NCI-H1092 treated with DMSO at 0.1 percent for 48 hours (cell line): ENCODE results near the gene FAM209B.
"Not testable (repeated sequence)": the region's sequence is repeated elsewhere in the genome, so short reads cannot be mapped to it uniquely, and the experiment has no call there.

ENCODE experiments used
- DNase-seq: peaks from one replicate; lab custom pipeline; 2025; lab: John Stamatoyannopoulos, UW

The FAM209B gene

DNA sequence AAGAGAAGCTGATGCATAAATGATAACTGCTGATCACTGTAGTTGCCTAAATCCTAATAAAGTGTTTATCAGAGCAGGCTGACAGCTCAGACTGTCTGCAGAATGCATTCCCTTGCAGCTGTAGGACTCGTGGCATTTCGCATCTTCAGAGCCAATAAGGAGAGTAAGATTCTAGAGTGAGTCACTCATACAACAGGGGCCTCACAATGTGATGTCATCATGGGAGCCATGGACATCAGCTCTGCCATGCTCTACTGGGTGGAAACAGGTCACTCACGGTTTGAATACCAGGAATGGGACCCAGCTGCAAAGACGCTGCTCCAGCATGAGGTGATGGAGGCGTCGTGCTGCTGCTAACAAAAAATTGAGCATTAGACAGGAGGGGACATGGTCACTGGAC is 7.4 kb downstream of the FAM209B start:
- DNase-seq, result no peak

DNA sequence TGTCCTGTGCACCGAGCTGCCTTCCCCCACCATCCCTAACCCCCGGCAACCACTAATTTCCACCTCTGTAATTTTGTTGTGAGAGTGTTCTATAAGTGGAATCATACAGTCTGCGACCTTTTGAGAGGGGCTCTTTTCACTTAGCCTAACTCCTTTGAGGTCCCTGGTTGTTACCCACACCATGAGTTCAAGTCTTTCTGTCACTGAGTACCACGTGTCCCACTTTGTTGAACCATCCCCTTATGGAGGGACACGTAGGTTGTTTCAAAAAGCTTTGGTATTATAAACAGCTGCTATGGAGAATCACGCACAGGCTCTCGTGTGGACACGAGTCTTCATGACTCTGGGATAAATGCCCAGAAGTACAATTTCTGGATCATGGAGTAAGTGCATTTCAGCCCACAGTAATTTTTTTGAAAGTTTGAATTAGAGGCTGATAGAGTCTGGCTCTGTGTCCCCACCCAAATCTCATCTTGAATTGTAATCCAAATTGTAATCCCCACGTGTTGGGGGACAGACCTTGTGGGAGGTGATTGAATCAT is 9.5 kb downstream of the FAM209B start:
- DNase-seq, result no peak

DNA sequence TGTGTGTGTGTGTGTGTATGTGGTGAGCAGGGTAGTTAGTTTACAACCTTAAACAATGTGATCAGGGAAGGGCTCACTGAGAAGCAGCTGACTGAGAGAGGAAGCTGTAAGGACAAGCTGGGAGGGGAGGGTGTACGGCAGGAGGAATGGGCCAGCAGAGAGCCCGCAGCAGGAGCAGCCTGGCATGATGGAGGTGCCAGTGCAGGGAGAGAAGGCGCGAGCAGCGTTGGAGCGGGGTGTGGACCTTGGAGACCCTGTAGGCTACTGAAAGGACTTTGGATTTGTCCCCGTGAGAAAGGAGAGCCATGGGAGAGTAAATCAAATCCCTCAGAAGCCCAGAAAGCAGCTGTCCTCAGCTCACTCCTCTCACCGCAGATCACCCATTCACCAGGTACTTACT is 18.5 kb downstream of the FAM209B start:
- DNase-seq, result no peak

DNA sequence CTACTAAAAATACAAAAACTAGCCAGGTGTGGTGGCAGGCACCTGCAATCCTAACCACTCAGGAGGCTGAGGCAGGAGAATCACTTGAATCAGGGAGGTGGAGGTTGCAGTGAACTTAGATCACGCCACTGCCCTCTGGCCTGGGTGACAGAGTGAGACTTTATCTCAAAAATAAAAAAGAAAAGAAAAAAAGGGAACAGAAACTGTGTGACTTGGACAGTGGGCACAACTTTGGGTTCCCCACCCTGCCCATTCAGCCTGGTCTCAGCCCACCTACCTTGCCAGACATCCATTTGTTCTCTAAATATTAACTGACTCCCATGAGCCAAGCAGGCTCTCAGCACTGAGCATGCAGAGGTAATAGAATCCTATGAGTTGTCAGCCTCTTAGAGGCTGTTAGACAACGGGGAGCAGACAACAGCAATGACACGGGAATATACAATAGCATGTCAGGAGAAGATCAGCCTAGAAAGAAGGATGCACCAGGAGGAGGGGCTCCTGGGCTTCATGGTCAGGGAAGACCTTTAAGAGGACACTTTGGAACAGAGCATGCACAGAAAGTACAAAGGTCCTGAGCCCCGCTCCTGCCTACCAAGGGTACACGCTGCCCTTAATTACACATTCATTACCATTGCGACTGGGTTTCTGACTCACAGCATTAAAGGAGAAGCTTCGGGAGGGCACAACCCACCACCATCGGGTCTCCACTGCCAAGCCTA is 20.0 kb downstream of the FAM209B start:
- no peak for DNase-seq

DNA sequence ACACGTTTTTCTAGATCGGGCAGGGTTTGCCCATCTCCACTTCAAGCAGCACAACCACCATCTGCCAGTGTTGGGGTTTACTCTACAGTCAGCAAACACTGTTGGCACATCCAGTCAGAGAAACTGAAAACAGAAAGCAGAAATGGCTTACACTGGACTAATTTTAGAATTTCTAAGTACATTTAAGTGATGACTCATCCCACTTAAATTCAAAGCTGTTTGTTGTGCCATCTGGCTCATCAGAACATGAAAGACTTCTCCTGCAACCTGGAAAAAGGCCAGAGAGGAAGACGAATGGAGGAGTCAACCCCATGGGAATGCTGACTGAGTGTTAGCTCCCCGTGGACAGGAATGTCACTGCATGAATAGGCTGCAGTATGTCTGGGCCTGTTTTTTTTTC is 21.8 kb downstream of the FAM209B start:
- peak; percentile 34 for DNase-seq

DNA sequence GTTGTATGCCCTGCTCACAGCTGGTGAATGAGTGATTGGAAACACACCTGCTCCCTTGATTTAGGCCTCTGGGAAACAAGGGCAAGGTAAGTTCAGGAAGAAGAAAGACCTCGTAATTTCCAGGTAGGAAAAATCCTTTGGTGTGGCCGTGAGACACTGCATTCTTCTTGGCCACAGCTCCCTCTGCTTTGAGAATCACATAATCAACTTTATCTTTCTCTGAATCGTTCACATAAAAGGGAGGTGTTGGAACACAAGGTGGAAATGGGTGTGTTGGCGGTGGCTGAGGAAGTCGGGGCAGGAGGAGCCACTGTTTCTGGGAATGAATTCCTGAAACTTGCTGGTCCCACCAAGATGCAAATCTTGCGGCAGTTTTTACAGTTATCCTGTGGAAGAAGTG is 25.9 kb downstream of the FAM209B start:
- DNase-seq, result no peak

DNA sequence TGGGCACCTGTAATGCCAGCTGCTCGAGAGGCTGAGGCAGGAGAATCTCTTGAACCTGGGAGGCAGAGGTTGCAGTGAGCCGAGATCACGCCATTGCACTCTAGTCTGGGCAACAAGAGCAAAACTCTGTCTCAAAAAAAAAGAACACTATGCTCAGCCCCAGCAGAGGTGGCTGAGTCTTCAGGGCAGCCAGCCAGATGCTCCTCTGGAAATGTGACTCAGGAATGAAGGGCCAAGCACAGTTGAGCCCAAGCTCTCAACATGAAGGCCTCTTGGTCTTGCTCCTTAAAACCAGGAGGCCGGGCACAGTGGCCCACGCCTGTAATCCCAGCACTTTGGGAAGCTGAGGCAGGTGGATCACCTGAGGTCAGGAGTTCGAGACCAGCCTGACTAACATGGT is 31.5 kb downstream of the FAM209B start:
- not testable (repeated sequence) for DNase-seq

DNA sequence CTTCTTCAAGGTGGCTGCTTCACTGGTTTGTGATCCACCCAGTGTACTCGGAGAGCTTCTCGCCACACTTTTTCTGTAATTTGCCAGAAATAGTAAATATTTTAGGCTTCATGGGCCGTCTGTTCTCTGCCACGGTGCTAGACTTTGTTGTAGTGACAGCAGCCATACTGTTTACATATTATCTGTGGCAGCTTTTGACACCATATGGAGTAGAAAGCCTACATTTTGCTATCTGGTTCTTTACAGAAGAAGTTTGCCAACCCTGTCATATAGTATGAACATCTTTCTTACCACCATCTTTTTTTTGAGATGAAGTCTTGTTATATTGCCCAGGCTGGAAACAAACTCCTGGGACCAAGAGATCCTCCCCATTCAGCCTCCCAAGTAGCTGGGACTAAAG is 32.5 kb downstream of the FAM209B start:
- no peak for DNase-seq

DNA sequence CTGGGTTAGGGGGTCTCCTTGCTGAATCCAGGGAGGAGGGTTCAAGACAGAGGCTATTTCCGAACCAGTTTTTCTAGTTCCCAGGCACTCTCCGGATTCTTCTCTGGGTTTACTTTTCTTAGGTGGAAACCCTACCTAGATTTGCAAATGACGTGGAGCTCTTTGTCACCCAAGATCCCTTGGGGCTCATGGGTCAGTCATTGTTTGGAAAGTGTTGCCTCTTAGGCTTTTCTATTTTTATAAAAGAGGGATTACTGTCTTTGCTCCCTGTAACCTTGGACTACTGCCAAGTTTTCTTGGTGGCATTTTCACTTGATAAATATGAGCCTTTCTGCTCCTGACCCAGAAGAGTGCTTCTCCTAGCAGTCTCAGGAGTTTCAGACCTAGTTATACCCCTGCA is 33.6 kb downstream of the FAM209B start:
- no peak for DNase-seq

DNA sequence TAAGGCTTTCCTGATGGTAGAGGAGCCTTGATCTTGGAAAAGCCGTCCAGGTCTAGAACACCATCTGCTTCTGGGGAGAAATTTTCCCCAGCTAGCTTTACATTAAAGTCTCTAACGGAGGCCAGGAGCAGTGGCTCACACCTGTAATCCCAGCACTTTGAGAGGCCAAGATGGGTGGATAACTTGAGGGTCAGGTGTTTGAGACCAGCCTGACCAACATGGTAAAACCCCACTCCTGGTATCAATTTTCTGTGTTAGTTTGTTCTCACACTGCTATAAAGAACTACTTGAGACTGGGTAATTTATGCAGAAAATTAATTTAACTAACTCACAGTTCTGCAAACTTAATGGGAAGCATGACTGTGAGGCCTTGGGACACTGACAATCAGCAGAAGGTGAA is 37.8 kb downstream of the FAM209B start:
- no peak for DNase-seq

DNA sequence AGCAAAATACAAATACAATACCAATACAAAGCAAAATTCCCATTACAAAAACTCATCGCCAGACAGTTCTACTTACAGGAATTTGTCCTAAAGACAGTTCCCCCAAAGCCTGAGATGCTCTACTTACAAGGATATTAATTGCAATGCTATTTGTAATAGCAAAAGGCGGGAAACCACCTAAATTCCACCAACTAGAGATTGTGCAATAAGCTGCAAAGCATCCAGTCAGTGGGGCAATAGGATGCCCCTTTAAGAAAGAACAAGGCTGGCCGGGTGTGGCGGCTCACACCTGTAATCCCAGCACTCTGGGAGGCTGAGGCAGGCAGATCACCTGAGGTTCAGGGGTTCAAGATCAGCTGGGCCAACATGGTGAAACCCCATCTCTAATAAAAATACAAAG is 39.1 kb downstream of the FAM209B start:
- no peak for DNase-seq

DNA sequence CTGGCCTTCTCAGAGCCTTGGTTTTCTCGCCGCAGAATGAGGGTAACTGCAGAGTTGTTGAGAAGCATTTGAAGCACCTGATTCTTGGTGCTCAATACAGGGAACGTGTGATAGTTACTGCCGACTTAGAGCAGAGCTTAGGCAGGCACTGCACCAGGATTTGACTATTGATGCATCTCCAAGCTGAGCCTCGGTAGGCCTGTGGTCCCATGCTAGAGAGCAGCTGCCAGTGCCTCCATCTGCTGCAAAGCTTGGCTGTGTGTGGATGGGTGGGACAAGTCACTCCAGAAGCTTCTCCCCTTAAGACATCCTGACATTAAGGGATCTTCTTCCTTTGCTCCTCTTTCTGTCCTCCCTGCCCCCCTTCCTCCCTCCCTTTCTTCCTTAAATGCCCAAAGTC is 40.9 kb downstream of the FAM209B start:
- no peak for DNase-seq

DNA sequence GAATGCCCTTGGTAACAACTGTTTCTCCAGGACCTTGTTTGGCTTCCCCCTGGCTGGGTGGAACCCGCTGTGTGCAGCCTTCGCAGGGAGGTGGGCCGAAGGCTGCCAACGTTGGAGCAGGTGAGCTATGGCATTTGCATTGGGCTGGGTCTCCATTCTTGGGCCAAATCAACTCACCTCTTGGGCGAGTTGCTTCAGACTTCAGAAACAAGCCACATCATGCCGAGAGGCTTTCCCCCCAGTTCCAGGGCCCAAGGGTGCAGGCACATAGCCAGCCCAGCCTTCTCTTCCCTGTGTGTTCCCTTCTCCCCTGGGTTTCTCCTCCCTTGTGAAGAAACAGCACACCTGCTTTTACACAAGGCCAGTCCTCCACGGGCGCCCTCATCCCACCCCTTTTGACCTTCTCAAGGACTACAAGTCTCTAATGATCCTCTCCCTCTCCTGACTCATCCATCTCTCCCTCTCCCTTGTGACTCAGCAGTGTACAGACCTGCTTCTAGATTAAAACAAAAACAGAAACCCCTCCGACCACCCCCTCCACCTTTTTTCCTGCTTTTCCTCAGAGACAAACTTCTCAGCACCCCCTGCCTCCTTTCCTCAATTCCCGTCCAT is 41.6 kb downstream of the FAM209B start:
- no peak for DNase-seq

DNA sequence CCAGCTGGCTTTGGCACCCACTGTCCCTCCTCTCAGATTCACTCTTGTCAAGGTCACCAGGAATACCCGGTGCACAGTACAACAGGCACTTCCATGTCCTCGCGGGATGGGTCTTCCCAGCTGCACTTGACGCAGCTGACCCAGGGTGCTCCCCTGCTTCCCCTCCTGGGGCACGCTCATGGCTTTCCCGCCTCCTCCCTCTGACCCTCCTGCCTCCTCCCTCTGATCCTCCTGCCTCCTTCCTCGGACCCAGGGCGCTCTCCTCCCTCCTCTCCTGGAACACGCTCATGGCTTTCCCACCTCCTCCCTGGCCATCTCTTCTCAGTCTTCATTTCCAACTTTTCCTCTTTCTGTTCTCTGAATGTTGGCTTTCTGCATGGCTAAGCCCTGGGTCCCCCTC is 42.1 kb downstream of the FAM209B start:
- no peak for DNase-seq

DNA sequence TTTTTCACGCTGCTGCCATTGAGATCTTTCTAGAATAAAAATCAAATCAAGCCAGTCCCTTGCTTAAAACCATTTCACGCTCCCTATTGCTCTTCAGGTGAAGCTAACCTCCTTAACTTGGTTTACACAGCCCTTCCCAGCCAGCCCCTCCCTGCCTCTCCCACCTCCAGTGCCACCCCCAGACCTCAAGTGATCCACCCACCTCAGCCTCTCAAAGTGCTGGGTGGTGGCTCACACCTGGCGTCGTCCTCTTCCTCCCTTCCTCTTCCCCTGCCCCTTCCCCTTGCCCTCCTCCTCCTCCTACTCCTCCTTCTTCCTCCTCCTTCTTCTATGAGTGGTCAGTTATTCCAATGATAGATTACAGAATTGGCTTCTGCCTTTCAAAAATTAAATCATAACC is 42.9 kb downstream of the FAM209B start:
- no peak for DNase-seq

DNA sequence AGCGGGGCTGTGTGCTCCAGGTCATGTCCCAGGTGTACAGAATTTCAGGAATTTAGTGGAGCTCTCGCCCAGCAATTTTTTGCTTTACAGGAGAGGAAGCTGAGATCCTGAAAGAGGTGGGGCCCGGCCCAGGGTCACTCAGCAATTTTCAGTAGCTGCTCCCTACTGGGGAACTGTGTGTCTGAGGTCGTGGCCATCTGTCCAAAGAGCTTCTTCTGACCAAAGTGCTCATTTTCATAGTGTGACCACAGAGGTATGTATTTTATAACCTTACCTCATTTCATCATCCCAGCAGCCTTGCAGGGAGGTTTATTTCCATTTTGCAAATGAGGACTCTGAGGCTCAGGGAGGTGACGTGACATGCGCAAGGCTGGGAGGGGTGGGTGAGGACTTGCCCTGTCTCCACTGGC is 46.3 kb downstream of the FAM209B start:
- DNase-seq, result no peak

DNA sequence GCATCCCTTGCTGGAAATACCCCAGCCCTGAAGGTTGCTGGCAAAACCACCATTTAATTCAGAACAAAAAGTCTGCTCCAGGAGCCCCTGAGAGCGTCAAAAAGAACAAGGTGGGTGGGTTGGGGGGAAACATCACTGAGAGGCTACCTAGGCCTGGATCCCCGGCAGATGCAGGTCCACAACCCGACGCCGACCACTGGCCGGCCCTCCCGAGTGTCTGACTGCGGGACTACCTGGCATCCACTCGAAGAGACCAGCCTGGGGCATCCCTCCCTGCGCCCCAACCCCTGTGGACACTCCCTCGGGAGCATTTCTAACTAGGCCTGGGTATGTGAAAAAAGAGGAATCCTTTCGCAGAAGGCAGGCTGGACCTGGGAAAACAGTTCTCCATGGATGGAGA is 47.2 kb downstream of the FAM209B start:
- no peak for DNase-seq

DNA sequence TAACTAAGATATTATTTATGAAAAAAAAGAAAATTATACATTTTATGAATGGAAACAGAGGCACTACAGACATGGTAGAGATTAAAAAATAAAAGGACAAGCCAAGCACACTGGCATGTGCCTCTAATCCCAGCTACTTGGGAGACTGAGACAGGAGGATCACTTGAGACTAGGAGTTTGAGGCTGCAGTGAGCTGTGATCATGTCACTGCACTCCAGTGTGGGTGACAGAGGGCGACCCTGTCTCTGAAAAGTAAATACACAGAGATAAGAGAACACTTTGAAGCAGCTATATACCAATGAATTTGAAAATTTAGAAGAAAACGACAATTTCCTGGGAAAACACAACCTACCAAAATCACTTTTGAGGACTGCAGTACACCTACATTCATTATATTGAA is 48.7 kb downstream of the FAM209B start:
- DNase-seq, result no peak

DNA sequence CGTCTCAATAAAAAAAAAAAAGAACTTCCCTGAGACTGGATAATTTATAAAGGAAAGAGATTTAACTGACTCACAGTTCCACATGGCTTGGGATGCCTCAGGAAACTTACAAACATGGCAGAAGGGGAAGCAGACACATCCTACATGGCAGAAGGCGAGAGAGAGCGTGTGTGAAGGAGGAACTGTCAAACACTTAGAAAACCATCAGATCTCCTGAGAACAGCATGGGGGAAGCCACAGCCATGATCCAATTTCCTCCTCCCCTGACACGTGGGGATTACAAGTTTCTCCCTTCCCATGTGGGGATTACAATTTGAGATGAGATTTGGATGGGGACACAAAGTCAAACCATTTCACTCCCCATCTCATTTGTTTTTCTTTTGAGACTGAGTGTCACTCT is 49.5 kb downstream of the FAM209B start:
- DNase-seq, result no peak

DNA sequence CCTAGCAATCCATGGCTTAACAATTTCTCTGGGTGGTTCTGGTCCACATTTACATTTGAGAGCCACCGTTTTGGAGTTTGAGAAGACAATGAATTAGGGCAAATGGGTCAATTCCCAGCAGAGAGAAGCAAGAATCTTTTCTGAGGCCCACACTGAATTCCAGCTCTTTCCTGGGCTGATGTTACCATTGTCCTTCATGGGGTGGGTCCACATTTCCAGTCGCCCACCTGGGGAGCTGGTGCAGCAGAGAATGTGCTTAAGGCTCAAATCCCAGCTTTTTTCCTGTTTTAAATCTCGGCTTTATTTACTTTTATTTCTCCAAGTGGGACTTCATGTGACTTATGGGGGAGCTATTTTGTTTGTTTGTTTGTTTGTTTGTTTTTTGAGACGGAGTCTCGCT is 51.9 kb downstream of the FAM209B start:
- no peak for DNase-seq
